Measurements from ENCODE around the gene ARMC9. TPM values are rescaled to one million over a fixed set of nuclear protein-coding genes. Genes with fewer than 3 reads are reported as not detected.

The ARMC9 gene
- total and polyA plus RNA-seq, 2 experiments from 2014 or later, result 15.1 to 17.3 TPM

DNA sequence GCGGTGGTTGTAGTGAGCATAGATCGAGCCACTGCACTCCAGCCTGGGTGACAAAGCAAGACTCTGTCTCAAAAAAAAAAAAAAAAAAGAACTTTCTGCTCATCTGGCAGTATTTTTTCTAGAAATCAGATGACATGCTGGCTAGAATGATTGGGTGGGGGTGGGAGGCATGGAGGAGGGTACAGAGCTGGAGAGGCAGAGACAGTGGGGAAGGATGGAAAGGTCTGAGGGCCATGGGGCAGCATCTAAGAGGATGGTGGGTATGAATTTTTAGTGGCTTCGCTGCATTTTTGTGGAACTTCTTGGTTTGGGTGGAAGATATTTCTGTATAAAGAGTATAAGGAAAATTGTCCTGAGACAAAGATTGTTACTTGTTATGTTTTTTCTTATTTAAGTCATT, 23.3 kb downstream of the ARMC9 start:
- H3K4me1 ChIP-seq (ENCODE audit: insufficient read depth), result no peaks in the 10 kb centered on the region
- H3K79me2 ChIP-seq (ENCODE audit: insufficient read depth), result no peaks in the 10 kb centered on the region
- H2AFZ ChIP-seq, result no peak overlapping the region
- H3F3A ChIP-seq (ENCODE audit: insufficient read depth), result peaks cover 3% of the 10 kb centered on the region; the same call in 1 of the 2 replicates
- WGBS, 2 experiments (ENCODE audit: low coverage in 1 of 2, low lambda C conversion rate in 2 of 2, missing lambda C conversion rate in 2 of 2), result 90 to 97% methylated on average over 3 of the region's 3 CpGs
- H3K36me3 ChIP-seq (ENCODE audit: low read depth), result peaks cover 30% of the 10 kb centered on the region
- no peak for DNase-seq
- H4K20me1 ChIP-seq (ENCODE audit: insufficient read depth), result no peaks in the 10 kb centered on the region
- no peaks in the 10 kb centered on the region for H3K27me3 ChIP-seq (replicated peaks; ENCODE audit: insufficient read depth)
- H3K9me3 ChIP-seq (ENCODE audit: low read depth), result no peaks in the 10 kb centered on the region
- 0 out of 2 replicates have a peak overlapping the region, but pooled peaks have one; percentile 8 for H3K27ac ChIP-seq
- no peak overlapping the region for H3K9ac ChIP-seq
- in situ Hi-C loops (cut with MboI), result no loop called here
- H3K4me3 ChIP-seq, result no peak overlapping the region
- H3K9me2 ChIP-seq (ENCODE audit: insufficient read depth), result no peaks in the 10 kb centered on the region
- H3K4me2 ChIP-seq (ENCODE audit: unreplicated experiment), result no peak overlapping the region
- TF ChIP-seq EZH2 (IDR thresholded peaks at IDR 0.05; ENCODE audit: insufficient read depth, poor library complexity, severe bottlenecking) (no peak), EZH2phosphoT487 (IDR thresholded peaks at IDR 0.05; ENCODE audit: insufficient read depth, low read depth) (no peak)

DNA sequence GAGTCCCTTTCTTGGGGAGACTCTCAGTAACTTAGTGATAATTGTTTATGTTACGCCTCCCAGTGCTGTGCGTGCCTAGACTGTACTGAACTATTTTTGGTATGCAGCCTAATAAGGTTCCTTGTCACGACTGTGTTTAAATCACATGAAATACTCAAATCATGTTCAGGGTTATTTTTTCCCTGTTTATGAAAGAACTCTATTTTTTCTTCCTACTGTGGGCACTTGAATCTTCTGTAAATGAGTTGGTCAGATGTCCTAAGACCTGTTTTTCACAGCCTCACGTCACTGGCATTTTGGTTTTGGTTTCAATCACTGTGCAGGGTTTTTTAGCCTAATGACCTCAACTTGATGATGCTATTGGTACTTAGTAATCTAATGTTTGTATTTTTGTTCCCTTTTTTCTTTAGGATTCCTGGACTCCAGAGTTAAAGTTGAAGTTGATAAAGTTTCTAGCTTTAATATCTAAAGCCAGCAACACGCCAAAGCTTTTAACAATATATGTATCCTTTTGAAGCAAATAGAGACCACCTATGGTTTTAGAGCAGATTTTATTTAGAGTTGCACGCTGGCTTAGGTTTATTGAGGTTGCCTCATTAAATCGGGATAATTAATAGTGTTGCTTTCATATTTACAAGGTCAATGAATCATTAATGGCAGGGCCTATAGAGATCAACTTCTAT, 24.0 kb downstream of the ARMC9 start:
- Histone ChIP-seq H3K36me3 (ENCODE audit: low read depth) (peaks cover 30% of the 10 kb centered on the region), H3K27ac (peak overlapping the region; percentile 20; the same call in 1 of the 2 replicates)

DNA sequence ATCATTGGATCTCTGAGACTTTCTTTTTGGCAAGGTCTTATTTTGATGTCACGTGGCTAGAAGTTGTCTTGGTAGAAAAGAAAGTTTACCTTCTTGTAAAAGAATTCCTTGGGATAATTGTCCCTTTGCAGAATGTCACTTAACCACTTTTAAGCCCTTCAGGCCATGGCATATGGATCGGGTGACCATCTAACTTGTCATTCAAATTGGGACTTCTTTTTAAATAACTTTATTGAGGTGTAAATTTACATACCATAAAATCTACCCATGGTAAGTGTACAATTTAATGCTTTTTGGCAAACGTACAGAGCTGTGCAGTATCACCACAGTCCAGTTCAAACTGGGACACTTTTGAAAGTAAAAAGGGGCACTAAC, 24.6 kb downstream of the ARMC9 start:
- 0 out of 2 replicates have a peak overlapping the region, but pooled peaks have one; percentile 20 for H3K27ac ChIP-seq
- H3K27me3 ChIP-seq (replicated peaks; ENCODE audit: insufficient read depth), result no peaks in the 10 kb centered on the region
- no peak overlapping the region for H3K9ac ChIP-seq
- 70 to 78% methylated on average over 3 of the region's 3 CpGs for WGBS, 2 experiments (ENCODE audit: low coverage in 1 of 2, low lambda C conversion rate in 2 of 2, missing lambda C conversion rate in 2 of 2)
- no peaks in the 10 kb centered on the region for H3K9me3 ChIP-seq (ENCODE audit: low read depth)
- TF ChIP-seq EZH2 (IDR thresholded peaks at IDR 0.05; ENCODE audit: insufficient read depth, poor library complexity, severe bottlenecking) (no peak), EZH2phosphoT487 (IDR thresholded peaks at IDR 0.05; ENCODE audit: insufficient read depth, low read depth) (no peak)
- no peaks in the 10 kb centered on the region for H3K9me2 ChIP-seq (ENCODE audit: insufficient read depth)
- no peak overlapping the region for H3K4me2 ChIP-seq (ENCODE audit: unreplicated experiment)
- H2AFZ ChIP-seq, result no peak overlapping the region
- peaks cover 30% of the 10 kb centered on the region for H3K36me3 ChIP-seq (ENCODE audit: low read depth)
- in situ Hi-C loops (cut with MboI), result no loop called here
- no peaks in the 10 kb centered on the region for H3K79me2 ChIP-seq (ENCODE audit: insufficient read depth)
- H3K4me1 ChIP-seq (ENCODE audit: insufficient read depth), result no peaks in the 10 kb centered on the region
- peaks cover 3% of the 10 kb centered on the region; the same call in 1 of the 2 replicates for H3F3A ChIP-seq (ENCODE audit: insufficient read depth)
- no peak for DNase-seq
- no peak overlapping the region for H3K4me3 ChIP-seq
- H4K20me1 ChIP-seq (ENCODE audit: insufficient read depth), result no peaks in the 10 kb centered on the region

More for the DNA sequence above, 24.0 kb downstream of the ARMC9 start:
- H3K4me1 ChIP-seq (ENCODE audit: insufficient read depth), result no peaks in the 10 kb centered on the region
- no peak overlapping the region for H3K4me2 ChIP-seq (ENCODE audit: unreplicated experiment)
- WGBS, 2 experiments (ENCODE audit: low coverage in 1 of 2, low lambda C conversion rate in 2 of 2, missing lambda C conversion rate in 2 of 2), result 86 to 91% methylated on average over 7 of the region's 7 CpGs
- in situ Hi-C loops (cut with MboI), result no loop called here
- TF ChIP-seq EZH2phosphoT487 (IDR thresholded peaks at IDR 0.05; ENCODE audit: insufficient read depth, low read depth) (no peak), EZH2 (IDR thresholded peaks at IDR 0.05; ENCODE audit: insufficient read depth, poor library complexity, severe bottlenecking) (no peak)
- H3K79me2 ChIP-seq (ENCODE audit: insufficient read depth), result no peaks in the 10 kb centered on the region
- no peaks in the 10 kb centered on the region for H3K9me3 ChIP-seq (ENCODE audit: low read depth)
- no peaks in the 10 kb centered on the region for H4K20me1 ChIP-seq (ENCODE audit: insufficient read depth)
- peak overlapping the region; percentile 7; the same call in 1 of the 2 replicates for H3K9ac ChIP-seq
- no peak overlapping the region for H3K4me3 ChIP-seq
- H3K9me2 ChIP-seq (ENCODE audit: insufficient read depth), result no peaks in the 10 kb centered on the region
- DNase-seq, result peak; percentile 20
- peaks cover 3% of the 10 kb centered on the region; the same call in 1 of the 2 replicates for H3F3A ChIP-seq (ENCODE audit: insufficient read depth)
- no peak overlapping the region for H2AFZ ChIP-seq
- no peaks in the 10 kb centered on the region for H3K27me3 ChIP-seq (replicated peaks; ENCODE audit: insufficient read depth)

DNA sequence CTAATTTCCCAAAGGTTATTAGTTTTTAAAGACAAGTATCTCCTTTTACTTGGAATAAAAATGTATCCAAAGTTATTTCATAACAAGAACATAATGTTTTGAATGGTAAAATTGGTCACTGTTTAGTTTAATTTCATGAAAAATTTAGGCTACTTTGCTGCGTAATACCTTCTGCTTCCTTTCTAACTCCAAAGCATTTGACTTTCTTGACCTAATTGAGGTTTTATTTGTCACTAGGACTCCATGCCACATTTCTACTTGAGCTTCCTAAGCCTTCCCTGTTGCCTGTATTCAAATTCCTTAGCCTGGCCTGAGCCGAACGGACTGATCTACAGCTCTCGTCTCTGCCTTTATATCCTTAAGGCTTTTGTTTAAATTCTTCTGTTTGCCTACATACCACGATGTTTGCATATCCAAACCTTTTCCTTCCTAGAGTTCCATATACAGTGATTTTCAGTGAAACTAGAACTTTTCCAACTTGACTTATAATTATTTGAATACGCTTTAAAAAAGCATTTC, 25.1 kb downstream of the ARMC9 start:
- Histone ChIP-seq H3K9me2 (ENCODE audit: insufficient read depth) (no peaks in the 10 kb centered on the region), H3K36me3 (ENCODE audit: low read depth) (peaks cover 27% of the 10 kb centered on the region), H2AFZ (no peak overlapping the region), H3F3A (ENCODE audit: insufficient read depth) (peaks cover 3% of the 10 kb centered on the region; the same call in 1 of the 2 replicates), H3K4me3 (no peak overlapping the region), H3K79me2 (ENCODE audit: insufficient read depth) (no peaks in the 10 kb centered on the region), H3K27ac (no peak overlapping the region), H3K9me3 (ENCODE audit: low read depth) (no peaks in the 10 kb centered on the region), H3K4me2 (ENCODE audit: unreplicated experiment) (no peak overlapping the region), H3K9ac (no peak overlapping the region), H3K4me1 (ENCODE audit: insufficient read depth) (no peaks in the 10 kb centered on the region), H4K20me1 (ENCODE audit: insufficient read depth) (no peaks in the 10 kb centered on the region), H3K27me3 (replicated peaks; ENCODE audit: insufficient read depth) (no peaks in the 10 kb centered on the region)
- in situ Hi-C loops (cut with MboI), result no loop called here
- DNase-seq, result no peak
- TF ChIP-seq EZH2 (IDR thresholded peaks at IDR 0.05; ENCODE audit: insufficient read depth, poor library complexity, severe bottlenecking), result no peak
- TF ChIP-seq EZH2phosphoT487 (IDR thresholded peaks at IDR 0.05; ENCODE audit: insufficient read depth, low read depth), result no peak
- 78 to 83% methylated on average over 6 of the region's 6 CpGs for WGBS, 2 experiments (ENCODE audit: low coverage in 1 of 2, low lambda C conversion rate in 2 of 2, missing lambda C conversion rate in 2 of 2)
